DND-41 (cell line): ENCODE data around the gene SLC44A1.

ENCODE experiments used
- ATAC-seq: fragments of 200-7000 bp; cut with Tn5 transposase; 3 replicates; pipeline ENCODE4 v1.9.1; 2021; ENCODE audit warnings: low read depth; ENCODE audit not compliant: insufficient read depth
- DNase-seq: peaks from one replicate; pipeline ENCODE4 v3.0.0-alpha.2; 2020
- H2AFZ ChIP-seq: 2 replicates; pipeline ENCODE4 v1.6.0; 2012; ENCODE audit warnings: low read depth, low read length
- H3K27ac ChIP-seq: 2 replicates; pipeline ENCODE4 v1.5.1; 2012; ENCODE audit warnings: low read length, inconsistent platforms
- H3K27me3 ChIP-seq: fragments of 200-600 bp; sonication (generic); 2 replicates; pipeline ENCODE4 v1.6.0; 2012; ENCODE audit warnings: low read length, mild to moderate bottlenecking, inconsistent platforms; ENCODE audit not compliant: insufficient read depth, poor library complexity
- H3K36me3 ChIP-seq: 2 replicates; pipeline ENCODE4 v1.5.1; 2012; ENCODE audit warnings: low read length, inconsistent platforms; ENCODE audit not compliant: insufficient read depth
- H3K4me1 ChIP-seq: 2 replicates; pipeline ENCODE4 v1.5.1; 2012; ENCODE audit warnings: mild to moderate bottlenecking, low read length; ENCODE audit not compliant: insufficient read depth
- H3K4me2 ChIP-seq: 2 replicates; pipeline ENCODE4 v1.6.0; 2012; ENCODE audit warnings: mild to moderate bottlenecking, moderate library complexity, low read length, inconsistent platforms; ENCODE audit not compliant: insufficient read depth
- H3K4me3 ChIP-seq, 2 experiments: fragments of 200-600 bp in 1 of 2; shearing (Covaris generic) in 1 of 2; 2 replicates each; pipeline ENCODE4 v1.5.1; 2012 to 2016; ENCODE audit warnings: inconsistent platforms in 2 of 2, low read length in 2 of 2, mild to moderate bottlenecking in 2 of 2, low read depth in 1 of 2, moderate library complexity in 1 of 2
- H3K79me2 ChIP-seq: 2 replicates; pipeline ENCODE4 v1.6.0; 2012; ENCODE audit warnings: low read length, inconsistent platforms; ENCODE audit not compliant: insufficient read depth
- H3K9ac ChIP-seq: 2 replicates; pipeline ENCODE4 v1.6.0; 2012; ENCODE audit warnings: low read depth, mild to moderate bottlenecking, inconsistent platforms, low read length, moderate library complexity
- H3K9me3 ChIP-seq: 2 replicates; pipeline ENCODE4 v1.5.1; 2012; ENCODE audit warnings: low read length, moderate library complexity, mild to moderate bottlenecking, inconsistent platforms; ENCODE audit not compliant: insufficient read depth, severe bottlenecking
- H4K20me1 ChIP-seq: 2 replicates; pipeline ENCODE4 v1.6.0; 2012; ENCODE audit warnings: low read length; ENCODE audit not compliant: insufficient read depth
- EZH2 ChIP-seq: IDR thresholded peaks from 3 replicates; pipeline ENCODE4 v1.6.1; 2012; ENCODE audit warnings: borderline replicate concordance, low read depth, mild to moderate bottlenecking, moderate library complexity, low read length, inconsistent platforms; ENCODE audit not compliant: severe bottlenecking
- TF ChIP-seq, protein P1 (sequence below): IDR thresholded peaks from 2 replicates; pipeline ENCODE4 v1.5.1; 2012; ENCODE audit warnings: borderline replicate concordance, low read length, moderate library complexity, mild to moderate bottlenecking; ENCODE audit not compliant: poor library complexity, severe bottlenecking; ENCODE audit errors: extremely low read depth

The SLC44A1 gene

DNA sequence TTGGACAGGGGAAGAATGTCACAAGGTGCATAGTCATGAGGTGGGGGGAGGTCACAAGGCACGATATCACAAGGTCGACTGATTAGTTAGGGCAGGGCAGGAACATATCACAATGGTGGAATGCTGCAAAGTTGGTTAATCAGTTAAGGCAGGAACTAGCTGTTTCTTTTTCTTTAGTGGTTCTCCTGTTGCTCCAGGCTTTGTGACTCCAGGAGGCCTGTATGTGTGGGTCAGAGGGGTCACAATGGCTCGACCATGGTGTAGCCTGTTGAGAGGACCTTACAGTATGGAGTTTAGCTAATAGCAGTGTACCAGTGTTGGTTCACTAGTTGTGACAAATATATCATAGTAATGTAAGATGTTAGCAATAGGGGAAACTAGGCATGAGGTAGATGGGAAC is 191.0 kb downstream of the SLC44A1 start:
- no peak overlapping the region for H2AFZ ChIP-seq
- no peak overlapping the region for H3K27ac ChIP-seq
- H3K36me3 ChIP-seq: no peaks in the 10 kb centered on the region
- H3K4me2 ChIP-seq: no peak overlapping the region
- H3K27me3 ChIP-seq: no peaks in the 10 kb centered on the region
- no peaks in the 10 kb centered on the region for H3K9me3 ChIP-seq
- no peaks in the 10 kb centered on the region for H4K20me1 ChIP-seq
- H3K79me2 ChIP-seq: no peaks in the 10 kb centered on the region
- no peak overlapping the region for H3K9ac ChIP-seq
- no peaks in the 10 kb centered on the region for H3K4me1 ChIP-seq
- ATAC-seq (no peak), DNase-seq (no peak)
- TF ChIP-seq, protein P1, sequence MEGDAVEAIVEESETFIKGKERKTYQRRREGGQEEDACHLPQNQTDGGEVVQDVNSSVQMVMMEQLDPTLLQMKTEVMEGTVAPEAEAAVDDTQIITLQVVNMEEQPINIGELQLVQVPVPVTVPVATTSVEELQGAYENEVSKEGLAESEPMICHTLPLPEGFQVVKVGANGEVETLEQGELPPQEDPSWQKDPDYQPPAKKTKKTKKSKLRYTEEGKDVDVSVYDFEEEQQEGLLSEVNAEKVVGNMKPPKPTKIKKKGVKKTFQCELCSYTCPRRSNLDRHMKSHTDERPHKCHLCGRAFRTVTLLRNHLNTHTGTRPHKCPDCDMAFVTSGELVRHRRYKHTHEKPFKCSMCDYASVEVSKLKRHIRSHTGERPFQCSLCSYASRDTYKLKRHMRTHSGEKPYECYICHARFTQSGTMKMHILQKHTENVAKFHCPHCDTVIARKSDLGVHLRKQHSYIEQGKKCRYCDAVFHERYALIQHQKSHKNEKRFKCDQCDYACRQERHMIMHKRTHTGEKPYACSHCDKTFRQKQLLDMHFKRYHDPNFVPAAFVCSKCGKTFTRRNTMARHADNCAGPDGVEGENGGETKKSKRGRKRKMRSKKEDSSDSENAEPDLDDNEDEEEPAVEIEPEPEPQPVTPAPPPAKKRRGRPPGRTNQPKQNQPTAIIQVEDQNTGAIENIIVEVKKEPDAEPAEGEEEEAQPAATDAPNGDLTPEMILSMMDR: no peak
- no peak for TF ChIP-seq EZH2
- no peak overlapping the region for H3K4me3 ChIP-seq

DNA sequence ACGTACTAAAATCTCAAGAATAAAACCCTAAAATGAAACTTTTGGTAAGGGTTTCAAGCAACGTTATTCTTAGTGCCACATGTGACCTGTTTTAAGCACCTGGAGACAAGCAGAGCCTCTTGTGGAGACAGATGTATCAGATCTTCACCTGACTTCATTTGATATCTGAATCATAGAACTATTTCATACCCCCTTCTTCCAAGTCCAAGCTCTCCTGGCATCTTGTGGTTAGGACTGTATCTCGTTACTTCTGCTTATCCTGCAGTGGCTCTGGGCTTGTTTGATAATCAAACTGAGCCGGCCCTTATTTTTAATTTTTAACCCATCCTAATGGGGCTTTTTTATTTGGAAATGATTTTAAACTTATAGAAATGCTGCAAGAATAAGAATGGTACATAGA is 192.3 kb downstream of the SLC44A1 start:
- H2AFZ ChIP-seq: no peak overlapping the region
- DNase-seq: no peak
- H4K20me1 ChIP-seq: no peaks in the 10 kb centered on the region
- no peak overlapping the region for H3K27ac ChIP-seq
- no peaks in the 10 kb centered on the region for H3K36me3 ChIP-seq
- H3K9ac ChIP-seq: no peak overlapping the region
- no peak overlapping the region for H3K4me3 ChIP-seq
- no peaks in the 10 kb centered on the region for H3K27me3 ChIP-seq
- no peaks in the 10 kb centered on the region for H3K4me1 ChIP-seq
- no peak for ATAC-seq
- H3K9me3 ChIP-seq: no peaks in the 10 kb centered on the region
- H3K4me2 ChIP-seq: no peak overlapping the region
- no peak for TF ChIP-seq EZH2
- TF ChIP-seq, protein P1: no peak
- no peaks in the 10 kb centered on the region for H3K79me2 ChIP-seq

DNA sequence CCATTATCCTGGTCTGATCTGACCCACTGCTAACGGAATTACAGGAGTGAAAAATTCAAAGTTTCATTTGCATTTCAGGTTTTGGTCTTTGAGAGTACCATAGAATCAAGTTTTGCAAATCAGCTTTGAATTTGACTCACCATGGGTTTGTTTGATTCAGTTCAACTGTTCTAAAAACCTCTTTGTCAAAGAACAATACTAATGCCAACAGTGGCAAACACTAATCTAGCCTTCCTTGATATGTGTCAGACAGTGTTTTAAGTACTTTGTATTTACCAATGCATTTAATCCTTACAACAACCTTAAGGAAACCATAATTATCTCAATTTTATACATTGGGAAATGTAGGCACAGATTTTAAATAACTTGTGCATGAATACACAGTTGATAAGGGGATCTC is 193.3 kb downstream of the SLC44A1 start:
- Histone ChIP-seq H3K36me3 (no peaks in the 10 kb centered on the region), H3K27ac (no peak overlapping the region), H3K79me2 (no peaks in the 10 kb centered on the region), H3K4me3 (no peak overlapping the region), H3K9ac (no peak overlapping the region), H3K27me3 (no peaks in the 10 kb centered on the region), H2AFZ (no peak overlapping the region), H3K4me1 (no peaks in the 10 kb centered on the region), H4K20me1 (no peaks in the 10 kb centered on the region), H3K4me2 (no peak overlapping the region), H3K9me3 (no peaks in the 10 kb centered on the region)
- ATAC-seq (no peak), DNase-seq (no peak)
- TF ChIP-seq, protein P1: no peak
- no peak for TF ChIP-seq EZH2
